NCI-H345 treated with DMSO at 0.1 percent for 48 hours (cell line): Measurements from ENCODE around the gene HPX.
A peak's percentile ranks its signal among the peaks of the same experiment; 100 is the strongest.

ENCODE experiments used
- DNase-seq: peaks from one replicate; lab custom pipeline; 2025; ENCODE audit not compliant: unreplicated experiment; lab: John Stamatoyannopoulos, UW

HPX gene, protein sequence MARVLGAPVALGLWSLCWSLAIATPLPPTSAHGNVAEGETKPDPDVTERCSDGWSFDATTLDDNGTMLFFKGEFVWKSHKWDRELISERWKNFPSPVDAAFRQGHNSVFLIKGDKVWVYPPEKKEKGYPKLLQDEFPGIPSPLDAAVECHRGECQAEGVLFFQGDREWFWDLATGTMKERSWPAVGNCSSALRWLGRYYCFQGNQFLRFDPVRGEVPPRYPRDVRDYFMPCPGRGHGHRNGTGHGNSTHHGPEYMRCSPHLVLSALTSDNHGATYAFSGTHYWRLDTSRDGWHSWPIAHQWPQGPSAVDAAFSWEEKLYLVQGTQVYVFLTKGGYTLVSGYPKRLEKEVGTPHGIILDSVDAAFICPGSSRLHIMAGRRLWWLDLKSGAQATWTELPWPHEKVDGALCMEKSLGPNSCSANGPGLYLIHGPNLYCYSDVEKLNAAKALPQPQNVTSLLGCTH

GRCh38 chr11:6440906-6441358 lies at the start of gene HPX:
Gene HPX (minus strand): TSS chr11:6440987. CDS start chr11:6440963, 24 bp downstream.
- DNase-seq, result no peak

GRCh38 chr11:6489306-6489705 lies 48.5 kb upstream of the HPX start:
- no peak for DNase-seq

DNA sequence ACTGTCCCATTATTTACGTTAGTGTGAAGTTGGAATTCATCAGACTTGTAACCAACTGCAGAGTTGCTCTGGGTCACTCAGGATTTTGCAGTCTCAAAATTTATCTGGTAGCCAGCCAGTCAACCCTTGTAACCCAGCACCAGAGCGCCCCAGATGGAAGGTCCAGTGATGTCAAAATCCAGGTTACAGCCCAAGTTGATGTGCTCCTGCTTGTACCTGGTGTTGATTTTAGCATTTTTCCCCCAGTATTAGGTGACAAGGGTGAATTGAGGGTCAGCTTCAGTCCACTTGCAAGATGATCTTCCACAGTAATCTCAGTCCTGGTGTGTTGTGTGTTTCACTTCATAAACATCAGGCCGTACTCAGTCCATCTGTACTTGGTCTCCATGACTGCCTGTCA lies 48.0 kb upstream of the HPX start:
- no peak for DNase-seq

- DNase-seq, result no peak
Observed at GRCh38 chr11:6488342-6488741, 47.6 kb upstream of the HPX start.

DNA sequence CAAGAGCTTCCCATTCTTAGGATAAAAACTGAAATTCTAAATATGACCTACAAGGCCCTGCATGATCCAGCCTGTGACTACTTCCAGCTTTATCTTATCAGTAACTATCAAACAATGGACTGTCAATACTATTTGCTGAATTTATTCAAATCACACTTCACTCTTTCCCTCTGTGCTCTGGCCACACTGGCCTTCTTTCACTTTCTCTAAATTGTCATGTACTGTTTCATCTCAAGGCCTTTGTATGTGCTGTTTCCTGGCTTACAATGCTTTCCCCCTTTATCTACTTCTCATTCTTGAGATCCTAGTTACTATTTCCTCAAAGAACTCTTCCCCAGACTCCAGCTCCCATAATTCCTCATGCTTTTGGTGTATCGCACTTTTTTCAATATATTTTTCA lies 46.2 kb upstream of the HPX start:
- DNase-seq, result no peak

GRCh38 chr11:6486256-6486655 lies 45.5 kb upstream of the HPX start:
- no peak for DNase-seq

DNA sequence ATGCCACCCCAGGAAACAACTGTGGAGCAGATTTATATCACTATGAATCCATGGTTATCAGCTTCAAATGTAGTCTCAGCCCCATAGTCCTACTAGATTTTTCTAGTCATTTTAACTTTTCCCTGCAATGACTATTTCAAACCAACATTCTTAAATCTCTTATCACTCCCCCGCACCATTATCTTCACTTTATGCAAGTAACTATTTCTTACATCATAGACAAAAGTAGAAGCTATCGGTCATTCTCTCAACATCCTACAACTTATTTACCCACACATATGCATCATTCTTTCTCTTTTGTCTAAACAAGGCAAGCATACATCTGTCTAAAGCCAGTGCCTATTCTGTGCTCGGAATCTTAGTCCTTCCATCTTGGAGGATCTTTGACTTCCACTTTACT lies 44.9 kb upstream of the HPX start:
- no peak for DNase-seq

DNA sequence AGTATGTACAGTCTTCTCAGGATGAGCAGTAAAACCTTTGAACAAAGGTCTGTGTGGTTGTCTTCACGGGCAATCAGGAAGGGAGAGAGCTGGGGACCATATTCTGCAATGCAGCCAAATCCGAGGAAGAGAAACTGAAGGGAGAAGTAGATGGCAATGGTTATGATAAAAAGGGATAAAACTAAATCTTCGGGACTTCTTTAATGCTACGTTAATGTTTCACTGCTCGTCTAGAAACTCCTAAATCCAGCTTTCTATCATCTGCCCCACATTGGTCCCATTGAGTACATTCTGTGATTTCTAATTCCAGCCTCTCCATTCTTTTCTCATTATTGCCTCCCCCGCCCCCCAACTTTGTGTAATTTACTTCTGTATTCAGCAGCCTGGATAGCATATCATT lies 42.2 kb upstream of the HPX start:
- DNase-seq, result no peak

GRCh38 chr11:6482441-6482840 lies 41.7 kb upstream of the HPX start:
- DNase-seq, result no peak

DNA sequence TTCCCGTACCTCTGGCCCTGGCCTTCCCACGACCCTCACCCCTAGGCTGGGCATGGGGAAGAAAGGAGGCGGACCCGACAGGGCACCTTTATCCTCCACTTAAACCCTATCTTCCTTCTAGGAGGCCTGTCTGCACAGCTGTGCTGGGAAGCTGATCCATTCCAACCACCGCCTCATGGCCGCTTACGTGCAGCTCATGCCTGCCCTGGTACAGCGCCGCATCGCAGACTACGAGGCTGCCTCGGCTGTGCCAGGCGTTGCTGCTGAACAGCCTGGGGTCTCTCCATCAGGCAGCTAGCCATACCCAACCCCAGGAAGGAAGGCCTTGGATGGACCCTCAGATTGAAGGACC lies 41.1 kb upstream of the HPX start:
- no peak for DNase-seq

DNA sequence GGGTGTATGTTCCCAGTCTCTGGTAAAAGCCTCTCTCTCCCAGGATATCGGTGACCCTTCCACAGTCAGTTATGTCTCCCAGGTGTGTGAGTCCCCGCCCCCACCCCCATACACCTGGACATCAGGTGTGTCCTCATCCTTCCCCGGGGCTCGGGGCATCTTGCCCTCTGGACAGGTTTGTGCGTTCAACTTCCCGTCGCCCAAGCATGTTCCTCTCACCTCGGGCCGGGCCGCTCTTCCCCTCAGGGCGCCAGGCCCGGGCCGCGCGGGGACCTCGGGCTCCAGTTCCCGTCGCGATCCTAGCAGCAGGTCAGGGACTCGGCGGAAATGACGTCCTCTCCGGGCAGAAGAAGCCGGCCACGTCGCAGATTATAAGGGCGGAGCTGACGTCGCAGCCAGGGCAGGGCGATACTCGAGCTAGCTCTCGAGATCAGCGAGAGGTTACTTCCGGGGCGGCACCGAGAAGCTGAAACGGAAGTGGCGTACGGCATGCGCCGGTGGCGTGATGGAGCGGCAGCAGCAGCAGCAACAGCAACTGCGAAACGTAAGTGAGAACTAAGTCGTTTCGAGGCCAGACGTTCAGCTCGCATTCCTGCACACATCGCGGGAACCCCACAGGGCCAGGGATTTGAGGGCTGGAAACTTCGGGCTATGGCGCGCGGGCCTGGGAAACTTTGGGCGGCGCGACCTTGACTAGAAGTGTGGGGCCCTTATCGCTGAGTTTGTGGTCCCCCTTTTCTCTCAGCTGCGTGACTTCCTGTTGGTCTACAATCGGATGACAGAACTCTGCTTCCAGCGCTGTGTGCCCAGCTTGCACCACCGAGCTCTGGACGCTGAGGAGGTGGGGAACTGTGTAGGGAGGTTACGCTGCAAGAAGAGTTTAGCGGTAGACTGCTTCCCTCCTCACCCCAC lies 40.5 kb upstream of the HPX start, which contains the start of the genes ARFIP2 and TIMM10B:
TSS of gene ARFIP2 (minus strand) at position 320 of the 912 bp plus-strand sequence. CDS start 910 bp downstream, outside the sequence.
TSS of gene TIMM10B (plus strand) at position 490 of the 912 bp plus-strand sequence. CDS start at position 506, 16 bp downstream.
- peak; percentile 91 for DNase-seq

GRCh38 chr11:6480299-6480914 lies 39.6 kb upstream of the HPX start:
- no peak for DNase-seq

DNA sequence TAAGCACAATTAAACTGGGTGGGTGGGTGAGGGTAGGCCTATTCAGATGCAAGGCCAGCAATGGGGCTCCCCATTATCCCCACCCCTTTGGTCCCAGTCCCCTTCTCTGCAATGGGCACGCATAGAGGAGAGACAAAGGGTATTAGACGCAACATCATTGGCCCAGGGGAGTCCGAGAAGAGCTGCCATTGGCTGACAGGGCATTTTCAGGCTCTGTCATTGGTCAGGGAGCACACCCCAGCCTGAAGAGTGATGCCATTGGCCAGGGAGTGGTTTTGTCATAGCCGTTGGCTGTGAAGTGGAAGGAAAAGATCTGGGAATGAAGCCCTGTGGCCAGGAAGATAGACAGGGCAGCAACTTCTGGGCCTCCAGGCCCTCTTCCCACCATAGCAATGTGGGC lies 35.8 kb upstream of the HPX start:
- DNase-seq, result no peak

GRCh38 chr11:6475936-6476335 lies 35.1 kb upstream of the HPX start:
- DNase-seq, result peak; percentile 18

DNA sequence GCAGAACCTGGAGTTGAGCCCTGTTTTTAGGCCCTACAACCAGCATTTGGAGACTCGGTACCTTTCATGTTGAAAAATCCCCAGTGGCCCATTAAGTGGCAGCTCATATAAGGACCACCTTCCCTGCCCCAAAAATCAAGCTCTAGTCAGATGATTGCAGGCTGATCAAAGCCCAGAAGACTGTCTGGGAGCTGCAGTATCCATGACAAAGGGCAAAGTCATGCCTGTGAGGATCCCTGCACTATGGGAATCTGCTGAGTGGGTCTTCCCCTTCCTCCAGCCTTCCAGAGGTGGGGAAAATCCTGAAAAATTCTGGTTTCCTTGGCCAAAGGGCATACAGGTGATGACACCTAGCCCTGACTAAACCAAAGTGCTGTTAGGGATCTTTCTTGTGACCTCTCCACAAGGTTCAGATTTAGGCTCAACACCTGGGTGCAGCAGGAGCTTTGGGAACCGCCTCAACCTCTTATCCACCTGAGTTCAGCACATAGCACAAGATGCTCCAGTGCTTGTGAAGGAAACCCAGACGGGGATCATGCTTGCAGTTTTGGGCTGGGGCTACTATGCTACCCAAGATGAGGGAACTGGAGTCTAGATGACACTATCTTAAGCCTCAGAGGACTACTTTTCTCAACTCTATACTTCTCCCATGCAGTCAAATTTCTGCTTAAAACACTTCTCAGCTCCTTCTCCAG lies 34.2 kb upstream of the HPX start:
- no peak for DNase-seq

GRCh38 chr11:6474413-6474792 lies 33.6 kb upstream of the HPX start:
- no peak for DNase-seq

GRCh38 chr11:6473451-6474412 lies 32.9 kb upstream of the HPX start, which contains the start of gene TRIM3:
Gene TRIM3 (minus strand): TSS chr11:6473941. CDS start chr11:6465695, 8,246 bp downstream.
- peak; percentile 47 for DNase-seq

- DNase-seq, result no peak
Observed at GRCh38 chr11:6472934-6473333, 32.1 kb upstream of the HPX start.

- DNase-seq, result no peak
Observed at GRCh38 chr11:6469599-6469998, 28.8 kb upstream of the HPX start.
